Liver (tissue), 3 donors: ENCODE measurements around the gene ZXDC.

Experiments used
- EGR1 ChIP-seq, 2 donors: IDR thresholded peaks; 2 replicates each; pipeline ENCODE4 v1.6.1; 2016 to 2018; ENCODE audit warnings: antibody characterized with exemption in 2 of 2, low read depth in 2 of 2
- GABPA ChIP-seq, 2 donors: IDR thresholded peaks in 1 of 2; conservative IDR thresholded peaks in 1 of 2; 2 replicates each; pipeline ENCODE4 v1.6.1; 2016; ENCODE audit warnings: antibody characterized with exemption in 2 of 2, mild to moderate bottlenecking in 1 of 2, moderate library complexity in 1 of 2
- JUND ChIP-seq, 2 donors: IDR thresholded peaks; 2 replicates each; pipeline ENCODE4 v1.6.1; 2016; ENCODE audit warnings: antibody characterized with exemption in 2 of 2
- RAD21 ChIP-seq, 2 donors: IDR thresholded peaks; 2 replicates each; pipeline ENCODE4 v1.6.1; 2016; ENCODE audit warnings: antibody characterized with exemption in 2 of 2, mild to moderate bottlenecking in 2 of 2
- REST ChIP-seq: IDR thresholded peaks from 2 replicates; pipeline ENCODE4 v1.6.1; 2016; ENCODE audit warnings: antibody characterized with exemption, mild to moderate bottlenecking
- RXRA ChIP-seq, 2 donors: IDR thresholded peaks; 2 replicates each; pipeline ENCODE4 v1.6.1; 2017 to 2018; ENCODE audit warnings: antibody characterized with exemption in 2 of 2, mild to moderate bottlenecking in 1 of 2
- SP1 ChIP-seq: IDR thresholded peaks from 2 replicates; pipeline ENCODE4 v1.6.1; 2018; ENCODE audit warnings: antibody characterized with exemption, mild to moderate bottlenecking
- TAF1 ChIP-seq: conservative IDR thresholded peaks from 2 replicates; pipeline ENCODE4 v1.6.1; 2016; ENCODE audit warnings: antibody characterized with exemption, mild to moderate bottlenecking
- YY1 ChIP-seq: IDR thresholded peaks from 2 replicates; pipeline ENCODE4 v1.6.1; 2016; ENCODE audit warnings: antibody characterized with exemption, mild to moderate bottlenecking
- ZBTB33 ChIP-seq: IDR thresholded peaks from 2 replicates; pipeline ENCODE4 v1.6.1; 2016; ENCODE audit warnings: antibody characterized with exemption
- TF ChIP-seq, protein P1 (sequence below): fragments of 150-350 bp; IDR thresholded peaks from 2 replicates; pipeline ENCODE4 v1.5.1; 2017; ENCODE audit warnings: improper control_type of control experiment, low read depth, low read length; ENCODE audit not compliant: missing input control
- TF ChIP-seq, protein P2 (sequence below): IDR thresholded peaks from 2 replicates; pipeline ENCODE4 v1.6.1; 2016; ENCODE audit warnings: antibody characterized with exemption
- TF ChIP-seq, protein P3 (sequence below): IDR thresholded peaks from 2 replicates; pipeline ENCODE4 v1.6.1; 2016; ENCODE audit warnings: antibody characterized with exemption
- donor health status: healthy.
- donor health status: healthy.

GRCh38 chr3:126394977-126395321, 80.7 kb downstream of the ZXDC start:
- TF ChIP-seq, protein P1, sequence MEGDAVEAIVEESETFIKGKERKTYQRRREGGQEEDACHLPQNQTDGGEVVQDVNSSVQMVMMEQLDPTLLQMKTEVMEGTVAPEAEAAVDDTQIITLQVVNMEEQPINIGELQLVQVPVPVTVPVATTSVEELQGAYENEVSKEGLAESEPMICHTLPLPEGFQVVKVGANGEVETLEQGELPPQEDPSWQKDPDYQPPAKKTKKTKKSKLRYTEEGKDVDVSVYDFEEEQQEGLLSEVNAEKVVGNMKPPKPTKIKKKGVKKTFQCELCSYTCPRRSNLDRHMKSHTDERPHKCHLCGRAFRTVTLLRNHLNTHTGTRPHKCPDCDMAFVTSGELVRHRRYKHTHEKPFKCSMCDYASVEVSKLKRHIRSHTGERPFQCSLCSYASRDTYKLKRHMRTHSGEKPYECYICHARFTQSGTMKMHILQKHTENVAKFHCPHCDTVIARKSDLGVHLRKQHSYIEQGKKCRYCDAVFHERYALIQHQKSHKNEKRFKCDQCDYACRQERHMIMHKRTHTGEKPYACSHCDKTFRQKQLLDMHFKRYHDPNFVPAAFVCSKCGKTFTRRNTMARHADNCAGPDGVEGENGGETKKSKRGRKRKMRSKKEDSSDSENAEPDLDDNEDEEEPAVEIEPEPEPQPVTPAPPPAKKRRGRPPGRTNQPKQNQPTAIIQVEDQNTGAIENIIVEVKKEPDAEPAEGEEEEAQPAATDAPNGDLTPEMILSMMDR = no peak
- TF ChIP-seq ZBTB33 (no peak), REST (no peak), TAF1 (no peak), YY1 (no peak), JUND (IDR thresholded peaks at IDR 0.05) (no peak), GABPA (IDR thresholded peaks at IDR 0.05 in 1 of 2, conservative IDR thresholded peaks at IDR 0.05 in 1 of 2) (no peak), RAD21 (IDR thresholded peaks at IDR 0.05) (no peak), EGR1 (IDR thresholded peaks at IDR 0.05; ENCODE audit: low read depth in 2 of 2) (no peak), RXRA (IDR thresholded peaks at IDR 0.05) (no peak), SP1 (no peak)
- TF ChIP-seq, protein P2, sequence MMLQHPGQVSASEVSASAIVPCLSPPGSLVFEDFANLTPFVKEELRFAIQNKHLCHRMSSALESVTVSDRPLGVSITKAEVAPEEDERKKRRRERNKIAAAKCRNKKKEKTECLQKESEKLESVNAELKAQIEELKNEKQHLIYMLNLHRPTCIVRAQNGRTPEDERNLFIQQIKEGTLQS = no peak
- TF ChIP-seq, protein P3, sequence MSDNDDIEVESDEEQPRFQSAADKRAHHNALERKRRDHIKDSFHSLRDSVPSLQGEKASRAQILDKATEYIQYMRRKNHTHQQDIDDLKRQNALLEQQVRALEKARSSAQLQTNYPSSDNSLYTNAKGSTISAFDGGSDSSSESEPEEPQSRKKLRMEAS = no peak
